Calu3 (cell line): Measurements from ENCODE around the gene SMAD2. TPM values are rescaled to one million over a fixed set of nuclear protein-coding genes. Genes with fewer than 3 reads are reported as not detected.
A peak's percentile ranks its signal among the peaks of the same experiment; 100 is the strongest.

Experiments
- BruUV-seq: library from RNA; stranded (reverse); fragments of 400-500 nt; replicated peaks from 2 replicates; lab custom pipeline; 2021; lab: Mats Ljungman, UMichigan
- CTCF ChIA-PET: fragments of 300-600 bp; sonication (Branson Sonifier 250); formaldehyde crosslinking; loops from one replicate; lab custom pipeline; 2022; ENCODE audit warnings: antibody characterized with exemption; lab: Charles Lee
- DNase-seq: peaks from one replicate; pipeline ENCODE4 v3.0.0; 2022
- H3K27ac Mint-ChIP-seq: one replicate; pipeline ENCODE4 v1.8.0; 2022; ENCODE audit warnings: mixed read lengths; ENCODE audit not compliant: unreplicated experiment
- H3K27me3 Mint-ChIP-seq: one replicate; pipeline ENCODE4 v1.8.0; 2022; ENCODE audit warnings: mixed read lengths; ENCODE audit not compliant: unreplicated experiment
- H3K36me3 Mint-ChIP-seq: one replicate; pipeline ENCODE4 v1.8.0; 2022; ENCODE audit warnings: mild to moderate bottlenecking, moderate library complexity, mixed read lengths; ENCODE audit not compliant: insufficient read depth, unreplicated experiment
- H3K4me1 Mint-ChIP-seq: one replicate; pipeline ENCODE4 v1.8.0; 2022; ENCODE audit warnings: mild to moderate bottlenecking, low read depth, mixed read lengths; ENCODE audit not compliant: unreplicated experiment
- H3K4me3 Mint-ChIP-seq: one replicate; pipeline ENCODE4 v1.8.0; 2022; ENCODE audit warnings: mild to moderate bottlenecking, low read depth, moderate library complexity, mixed read lengths; ENCODE audit not compliant: unreplicated experiment
- H3K9me3 Mint-ChIP-seq: one replicate; pipeline ENCODE4 v1.8.0; 2022; ENCODE audit warnings: low read depth, mixed read lengths; ENCODE audit not compliant: unreplicated experiment
- intact Hi-C: fragments of 100-400 bp; cut with micrococcal nuclease; formaldehyde crosslinking; loops from one replicate; pipeline ENCODE4 v1.10.0; 2022; ENCODE audit not compliant: unreplicated experiment
- total RNA-seq: library from RNA; stranded (reverse); gene quantifications from 2 replicates; pipeline ENCODE4 v1.2.3, GENCODE V29; 2022
- TF ChIP-seq, protein P1 (sequence below): fragments of 200-600 bp; IDR thresholded peaks from one replicate; pipeline ENCODE4 v1.8.0; 2022; ENCODE audit warnings: antibody characterized with exemption; ENCODE audit not compliant: unreplicated experiment

SMAD2 gene
- total RNA-seq, 1 experiment from 2014 or later = 134 TPM

DNA sequence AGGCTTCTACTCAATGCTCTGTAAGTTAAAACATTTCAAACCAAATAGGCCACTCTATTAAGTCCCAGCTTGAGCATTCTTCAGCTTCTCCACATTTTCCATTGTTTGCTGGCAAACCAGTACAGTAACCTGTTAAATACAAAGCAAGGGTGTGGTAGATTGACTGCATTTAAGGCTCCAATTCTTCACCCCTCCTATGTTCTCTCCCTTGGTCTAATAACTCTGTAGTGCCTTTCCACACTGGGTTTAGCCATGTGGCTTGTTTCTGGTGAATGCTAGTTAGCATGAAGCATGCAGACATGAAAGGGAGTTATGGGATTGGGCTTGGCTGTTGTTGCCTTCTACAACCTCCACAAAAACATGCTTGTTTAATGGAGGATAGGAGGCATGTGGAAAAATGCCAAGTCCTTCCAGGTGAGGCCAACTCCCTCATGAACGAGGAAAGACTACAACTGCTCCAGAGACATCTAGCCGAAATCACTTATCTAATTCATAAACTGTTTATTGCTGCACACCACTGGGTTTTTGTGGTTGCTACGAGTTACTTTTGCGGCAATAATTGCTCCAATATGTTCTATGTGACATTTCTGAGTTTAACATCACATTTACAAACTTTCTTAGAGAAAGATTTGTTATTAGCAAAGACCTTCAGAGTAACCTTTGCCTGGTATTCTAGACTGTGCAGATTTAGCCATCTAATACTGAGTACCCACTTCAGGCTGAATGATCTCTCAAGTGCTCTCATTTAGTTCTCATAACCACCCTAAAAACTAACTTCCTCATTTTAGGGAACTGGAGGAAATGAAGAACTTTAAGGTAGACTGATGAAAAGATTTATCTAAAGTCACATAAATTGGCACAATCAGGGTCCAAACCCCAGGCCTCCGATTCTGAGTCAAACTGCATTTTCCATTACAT, 104.0 kb downstream of the SMAD2 start:
- CTCF ChIA-PET = no interaction called here
- Mint-ChIP-seq H3K27ac (peak overlapping the region; percentile 44), H3K4me1 (peaks cover 10% of the 10 kb centered on the region), H3K36me3 (peaks cover 10% of the 10 kb centered on the region), H3K4me3 (no peak overlapping the region), H3K27me3 (no peaks in the 10 kb centered on the region), H3K9me3 (no peaks in the 10 kb centered on the region)
- BruUV-seq = no TSS peak
- DNase-seq = no peak
- intact Hi-C loops = loop anchor here (10.0 kb wide), 1 partner anchor 58 kb away; no protein-coding TSS in a partner anchor
- TF ChIP-seq, protein P1, sequence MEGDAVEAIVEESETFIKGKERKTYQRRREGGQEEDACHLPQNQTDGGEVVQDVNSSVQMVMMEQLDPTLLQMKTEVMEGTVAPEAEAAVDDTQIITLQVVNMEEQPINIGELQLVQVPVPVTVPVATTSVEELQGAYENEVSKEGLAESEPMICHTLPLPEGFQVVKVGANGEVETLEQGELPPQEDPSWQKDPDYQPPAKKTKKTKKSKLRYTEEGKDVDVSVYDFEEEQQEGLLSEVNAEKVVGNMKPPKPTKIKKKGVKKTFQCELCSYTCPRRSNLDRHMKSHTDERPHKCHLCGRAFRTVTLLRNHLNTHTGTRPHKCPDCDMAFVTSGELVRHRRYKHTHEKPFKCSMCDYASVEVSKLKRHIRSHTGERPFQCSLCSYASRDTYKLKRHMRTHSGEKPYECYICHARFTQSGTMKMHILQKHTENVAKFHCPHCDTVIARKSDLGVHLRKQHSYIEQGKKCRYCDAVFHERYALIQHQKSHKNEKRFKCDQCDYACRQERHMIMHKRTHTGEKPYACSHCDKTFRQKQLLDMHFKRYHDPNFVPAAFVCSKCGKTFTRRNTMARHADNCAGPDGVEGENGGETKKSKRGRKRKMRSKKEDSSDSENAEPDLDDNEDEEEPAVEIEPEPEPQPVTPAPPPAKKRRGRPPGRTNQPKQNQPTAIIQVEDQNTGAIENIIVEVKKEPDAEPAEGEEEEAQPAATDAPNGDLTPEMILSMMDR = no peak

DNA sequence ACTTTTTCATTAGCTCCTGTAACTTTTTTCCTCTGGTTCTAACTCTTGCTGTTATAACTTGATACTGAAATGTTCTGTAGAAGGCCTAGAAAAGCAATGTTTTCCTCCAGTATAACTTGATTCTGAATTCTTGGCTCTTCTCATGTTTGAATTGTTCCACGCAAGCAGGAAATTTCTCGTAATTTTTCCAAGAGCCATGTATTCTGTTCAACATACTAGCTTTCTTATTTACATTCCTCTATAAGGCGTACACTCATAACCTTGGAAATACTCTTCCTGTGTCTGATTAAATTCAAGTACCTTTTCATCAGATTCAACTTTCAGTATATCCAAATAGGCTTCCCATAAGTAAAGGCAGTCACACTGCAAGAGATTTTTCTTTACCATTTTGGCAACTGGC, 109.1 kb downstream of the SMAD2 start:
- Mint-ChIP-seq H3K27ac (no peak overlapping the region), H3K9me3 (no peaks in the 10 kb centered on the region), H3K27me3 (no peaks in the 10 kb centered on the region), H3K36me3 (peaks cover 4% of the 10 kb centered on the region), H3K4me3 (no peak overlapping the region), H3K4me1 (no peaks in the 10 kb centered on the region)
- no peak for DNase-seq
- intact Hi-C loops = loop anchor here (10.0 kb wide), 1 partner anchor 63 kb away; no protein-coding TSS in a partner anchor
- BruUV-seq = no TSS peak
- TF ChIP-seq, protein P1 = no peak
- CTCF ChIA-PET = no interaction called here

- peaks cover 4% of the 10 kb centered on the region for H3K36me3 Mint-ChIP-seq
- no TSS peak for BruUV-seq
- no peaks in the 10 kb centered on the region for H3K27me3 Mint-ChIP-seq
- H3K27ac Mint-ChIP-seq = no peak overlapping the region
- no peak for DNase-seq
- H3K9me3 Mint-ChIP-seq = no peaks in the 10 kb centered on the region
- no peaks in the 10 kb centered on the region for H3K4me1 Mint-ChIP-seq
- H3K4me3 Mint-ChIP-seq = no peak overlapping the region
- CTCF ChIA-PET = interaction anchor here (0.9 kb wide), 1 partner anchor 14 kb away, joined by 5 read pairs; no protein-coding TSS in a partner anchor
- TF ChIP-seq, protein P1 = no peak
- intact Hi-C loops = no loop called here
These were observed 112.7 kb downstream of the SMAD2 start for GRCh38 chr18:47817795-47818077.

DNA sequence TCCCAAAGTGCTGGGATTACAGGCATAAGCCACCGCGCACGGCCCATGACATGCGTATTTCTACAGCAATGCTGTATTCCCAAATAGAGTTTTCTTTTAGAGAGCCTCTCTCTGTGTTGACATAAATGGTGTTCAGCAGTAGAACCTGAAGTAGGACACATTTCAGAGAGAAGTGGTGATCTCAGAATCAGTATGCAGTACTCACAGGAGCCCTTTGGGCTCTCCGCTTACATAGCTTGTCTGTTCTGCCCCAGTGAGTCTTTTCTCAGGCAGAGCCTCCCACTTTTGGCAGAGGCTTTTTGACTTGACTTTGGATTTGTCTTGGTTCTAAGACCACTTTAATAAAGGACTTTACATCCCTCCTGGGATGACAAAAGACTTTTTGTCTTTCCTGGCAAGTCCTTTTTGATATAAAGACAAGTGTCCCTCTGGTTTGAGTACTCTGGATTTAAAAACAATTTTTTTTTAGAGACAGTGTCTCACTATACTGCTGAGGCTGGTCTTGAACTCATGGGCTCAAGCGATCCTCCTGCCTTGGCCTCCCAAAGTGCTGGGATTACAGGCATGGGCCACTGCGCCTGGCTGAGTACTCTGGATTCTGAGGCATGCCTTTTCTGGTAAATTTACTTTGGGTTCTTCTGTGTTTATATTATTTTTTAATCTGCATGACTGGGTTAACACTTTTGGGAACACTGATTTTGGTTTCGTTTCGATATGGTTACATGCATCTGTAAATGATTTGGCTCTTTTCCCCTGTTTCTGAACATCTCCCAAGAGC, 113.3 kb downstream of the SMAD2 start:
- CTCF ChIA-PET = interaction anchor here (0.9 kb wide), 1 partner anchor 14 kb away, joined by 5 read pairs; no protein-coding TSS in a partner anchor
- Mint-ChIP-seq H3K27me3 (no peaks in the 10 kb centered on the region), H3K9me3 (no peaks in the 10 kb centered on the region), H3K36me3 (peaks cover 4% of the 10 kb centered on the region), H3K27ac (no peak overlapping the region), H3K4me1 (no peaks in the 10 kb centered on the region), H3K4me3 (no peak overlapping the region)
- TF ChIP-seq, protein P1 = no peak
- no peak for DNase-seq
- intact Hi-C loops = no loop called here
- BruUV-seq = no TSS peak
